Body of pancreas (tissue), 4 donors: ENCODE measurements around the gene TIPARP.

Source experiments
- POLR2A ChIP-seq, 3 donors: fragments of 450-650 bp; IDR thresholded peaks; one replicate each; pipeline ENCODE4 v1.6.1; 2016; ENCODE audit warnings: antibody characterized with exemption in 3 of 3, mild to moderate bottlenecking in 2 of 3
- TF ChIP-seq, protein P1 (sequence below), 7 experiments: fragments of 450-650 bp in 4 of 7; fragments of 200-600 bp in 3 of 7; sonication (generic) in 3 of 7; IDR thresholded peaks; one replicate each; pipeline ENCODE4 v1.5.1; 2016 to 2019; ENCODE audit warnings: antibody characterized with exemption in 7 of 7

DNA sequence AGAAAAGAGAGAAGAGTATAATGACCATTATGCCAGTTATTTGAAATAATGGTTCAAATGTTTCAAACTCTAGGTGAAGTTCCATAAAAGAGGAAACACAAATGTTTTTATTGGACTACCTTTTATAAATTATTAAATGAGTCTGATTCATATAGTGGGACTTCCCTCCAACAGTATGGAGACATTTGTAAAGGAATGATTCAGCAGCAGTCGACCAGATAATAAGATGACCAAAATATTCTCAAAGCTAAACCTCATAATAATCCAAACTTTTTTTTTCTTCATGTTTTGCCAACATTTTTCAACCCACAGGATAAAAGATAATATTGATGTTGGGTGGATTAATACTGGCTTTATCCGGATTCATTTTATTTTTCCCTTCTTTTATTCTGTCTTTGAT lies 18.8 kb downstream of the TIPARP start:
- TF ChIP-seq, protein P1, sequence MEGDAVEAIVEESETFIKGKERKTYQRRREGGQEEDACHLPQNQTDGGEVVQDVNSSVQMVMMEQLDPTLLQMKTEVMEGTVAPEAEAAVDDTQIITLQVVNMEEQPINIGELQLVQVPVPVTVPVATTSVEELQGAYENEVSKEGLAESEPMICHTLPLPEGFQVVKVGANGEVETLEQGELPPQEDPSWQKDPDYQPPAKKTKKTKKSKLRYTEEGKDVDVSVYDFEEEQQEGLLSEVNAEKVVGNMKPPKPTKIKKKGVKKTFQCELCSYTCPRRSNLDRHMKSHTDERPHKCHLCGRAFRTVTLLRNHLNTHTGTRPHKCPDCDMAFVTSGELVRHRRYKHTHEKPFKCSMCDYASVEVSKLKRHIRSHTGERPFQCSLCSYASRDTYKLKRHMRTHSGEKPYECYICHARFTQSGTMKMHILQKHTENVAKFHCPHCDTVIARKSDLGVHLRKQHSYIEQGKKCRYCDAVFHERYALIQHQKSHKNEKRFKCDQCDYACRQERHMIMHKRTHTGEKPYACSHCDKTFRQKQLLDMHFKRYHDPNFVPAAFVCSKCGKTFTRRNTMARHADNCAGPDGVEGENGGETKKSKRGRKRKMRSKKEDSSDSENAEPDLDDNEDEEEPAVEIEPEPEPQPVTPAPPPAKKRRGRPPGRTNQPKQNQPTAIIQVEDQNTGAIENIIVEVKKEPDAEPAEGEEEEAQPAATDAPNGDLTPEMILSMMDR (IDR thresholded peaks at IDR 0.05), result no peak
- no peak for TF ChIP-seq POLR2A (IDR thresholded peaks at IDR 0.05)
